ENCODE data around the gene RANBP3.

- TF ChIP-seq EZH2 (IDR thresholded peaks at IDR 0.05; ENCODE audit: borderline replicate concordance, low read length) = no peak
- TF ChIP-seq, protein P1, sequence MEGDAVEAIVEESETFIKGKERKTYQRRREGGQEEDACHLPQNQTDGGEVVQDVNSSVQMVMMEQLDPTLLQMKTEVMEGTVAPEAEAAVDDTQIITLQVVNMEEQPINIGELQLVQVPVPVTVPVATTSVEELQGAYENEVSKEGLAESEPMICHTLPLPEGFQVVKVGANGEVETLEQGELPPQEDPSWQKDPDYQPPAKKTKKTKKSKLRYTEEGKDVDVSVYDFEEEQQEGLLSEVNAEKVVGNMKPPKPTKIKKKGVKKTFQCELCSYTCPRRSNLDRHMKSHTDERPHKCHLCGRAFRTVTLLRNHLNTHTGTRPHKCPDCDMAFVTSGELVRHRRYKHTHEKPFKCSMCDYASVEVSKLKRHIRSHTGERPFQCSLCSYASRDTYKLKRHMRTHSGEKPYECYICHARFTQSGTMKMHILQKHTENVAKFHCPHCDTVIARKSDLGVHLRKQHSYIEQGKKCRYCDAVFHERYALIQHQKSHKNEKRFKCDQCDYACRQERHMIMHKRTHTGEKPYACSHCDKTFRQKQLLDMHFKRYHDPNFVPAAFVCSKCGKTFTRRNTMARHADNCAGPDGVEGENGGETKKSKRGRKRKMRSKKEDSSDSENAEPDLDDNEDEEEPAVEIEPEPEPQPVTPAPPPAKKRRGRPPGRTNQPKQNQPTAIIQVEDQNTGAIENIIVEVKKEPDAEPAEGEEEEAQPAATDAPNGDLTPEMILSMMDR (IDR thresholded peaks at IDR 0.05; ENCODE audit: low read length) = no peak
These were observed 36.7 kb upstream of the RANBP3 start for GRCh38 chr19:6014551-6015135.
